K562 (cell line): ENCODE results near the gene ALDH3B2. TPM values are rescaled to one million over a fixed set of nuclear protein-coding genes. Genes with fewer than 3 reads are reported as not detected.

Experiments
- ATAC-seq: fragments of 200-7000 bp; cut with Tn5 transposase; 3 replicates; pipeline ENCODE4 v1.9.1; 2020; ENCODE audit warnings: moderate library complexity
- BruUV-seq: library from RNA; stranded (reverse); fragments of 400-500 nt; replicated peaks from 2 replicates; lab custom pipeline; 2021; lab: Mats Ljungman, UMichigan
- CTCF ChIA-PET: fragments of 300-600 bp; formaldehyde crosslinking; extraction: SDS; loops from one replicate; lab custom pipeline; 2021; ENCODE audit warnings: low intra/inter-chr PET ratio; lab: Yijun Ruan, JAX
- POLR2A ChIA-PET: fragments of 300-600, 350-650 bp; sonication (Branson Sonifier 250); formaldehyde crosslinking; extraction: SDS; loops from one replicate; lab custom pipeline; 2021; ENCODE audit warnings: antibody characterized with exemption, inconsistent platforms; lab: Yijun Ruan, JAX
- DNase-seq, 4 experiments: peaks; one replicate each; pipeline versions ENCODE4 v3.0.0 to v3.0.0-alpha.2; 2011 to 2018; ENCODE audit warnings: low spot score in 3 of 4, mixed read lengths in 3 of 4; ENCODE audit errors: extremely low read depth in 1 of 4
- FAIRE-seq: peaks from 2 replicates; lab custom pipeline; 2011; peaks lifted over from hg19 to GRCh38; lab: Jason Lieb, UNC
- H2AFZ ChIP-seq: 2 replicates; pipeline ENCODE4 v1.6.0; 2011; ENCODE audit warnings: low read depth, low read length, control low read depth, inconsistent platforms
- H3K27ac ChIP-seq: fragments of 200-600 bp; 3 replicates; pipeline ENCODE4 v1.8.0; 2011; ENCODE audit warnings: low read depth, mild to moderate bottlenecking, control low read depth, inconsistent platforms, low read length, moderate library complexity, mixed read lengths; ENCODE audit errors: extremely low read depth
- H3K27me3 ChIP-seq, 2 experiments: fragments of 300-600 bp in 1 of 2; 2 replicates in 1 of 2; 3 replicates in 1 of 2; pipeline versions ENCODE4 v1.6.0 to v1.8.0; 2011; ENCODE audit warnings: inconsistent platforms in 2 of 2, low read length in 2 of 2, mild to moderate bottlenecking in 1 of 2, mixed read lengths in 1 of 2, moderate library complexity in 1 of 2; ENCODE audit not compliant: control insufficient read depth in 2 of 2, insufficient read depth in 2 of 2
- H3K36me3 ChIP-seq: fragments of 300-600 bp; 3 replicates; pipeline ENCODE4 v1.8.0; 2011; ENCODE audit warnings: mild to moderate bottlenecking, low read length, inconsistent platforms; ENCODE audit not compliant: control insufficient read depth, insufficient read depth
- H3K4me1 ChIP-seq, 2 experiments: fragments of 200-600 bp in 1 of 2; replicated peaks in 1 of 2; 2 replicates in 1 of 2; 3 replicates in 1 of 2; pipeline versions ENCODE4 v1.5.1 to v1.8.0; 2011; ENCODE audit warnings: inconsistent platforms in 2 of 2, low read length in 2 of 2, mild to moderate bottlenecking in 1 of 2, mixed read lengths in 1 of 2, moderate library complexity in 1 of 2; ENCODE audit not compliant: control insufficient read depth in 2 of 2, insufficient read depth in 2 of 2
- H3K4me2 ChIP-seq: 2 replicates; pipeline ENCODE4 v1.6.1; 2011; ENCODE audit warnings: low read length, control low read depth, inconsistent platforms, mixed read lengths; ENCODE audit not compliant: insufficient read depth
- H3K4me3 ChIP-seq: fragments of 200-600 bp; sonication (generic), shearing (Covaris generic); 2 replicates; pipeline ENCODE4 v1.5.1; 2016; ENCODE audit warnings: control low read depth, inconsistent platforms
- H3K79me2 ChIP-seq: fragments of 200-600 bp; 3 replicates; pipeline ENCODE4 v1.8.0; 2011; ENCODE audit warnings: low read length, inconsistent platforms; ENCODE audit not compliant: control insufficient read depth, insufficient read depth
- H3K9ac ChIP-seq, 2 experiments: 2 replicates each; pipeline versions ENCODE4 v1.6.0 to v1.6.1; 2011; ENCODE audit warnings: low read depth in 2 of 2, low read length in 2 of 2, control low read depth in 1 of 2, inconsistent platforms in 1 of 2, mild to moderate bottlenecking in 1 of 2, mixed read lengths in 1 of 2; ENCODE audit not compliant: insufficient read depth in 1 of 2
- H3K9me1 ChIP-seq: one replicate; pipeline ENCODE4 v1.6.0; 2011; ENCODE audit warnings: inconsistent platforms, mild to moderate bottlenecking, low read length, moderate library complexity; ENCODE audit not compliant: control insufficient read depth, insufficient read depth
- H3K9me3 ChIP-seq: replicated peaks from 2 replicates; pipeline ENCODE4 v1.5.1; 2011; ENCODE audit warnings: low read depth, low read length, inconsistent platforms; ENCODE audit not compliant: control insufficient read depth, insufficient read depth
- H4K20me1 ChIP-seq: replicated peaks from 2 replicates; pipeline ENCODE4 v1.6.1; 2011; ENCODE audit warnings: low read length, inconsistent platforms, mixed read lengths; ENCODE audit not compliant: control insufficient read depth, insufficient read depth
- MTA1 ChIP-seq: fragments of 450-650 bp; IDR thresholded peaks from 2 replicates; pipeline ENCODE4 v1.6.1; 2017; ENCODE audit warnings: borderline replicate concordance
- NR2F6 ChIP-seq: fragments of 450-650 bp; formaldehyde crosslinking; IDR thresholded peaks from 2 replicates; pipeline ENCODE4 v1.4.0; 2020; ENCODE audit warnings: mild to moderate bottlenecking
- POLR2G ChIP-seq: fragments of 200-400 bp; formaldehyde crosslinking; IDR thresholded peaks from 2 replicates; pipeline ENCODE4 v1.6.1; 2017; ENCODE audit warnings: low read depth, mild to moderate bottlenecking, antibody characterized with exemption, low read length, moderate library complexity
- RBFOX2 ChIP-seq: fragments of 200-400 bp; formaldehyde crosslinking; IDR thresholded peaks from 2 replicates; pipeline ENCODE4 v1.6.1; 2017; ENCODE audit warnings: low read depth, mild to moderate bottlenecking, low read length, moderate library complexity
- SAP30 ChIP-seq: fragments of 200-600 bp; sonication (generic); IDR thresholded peaks from 2 replicates; pipeline ENCODE4 v1.6.1; 2012; ENCODE audit warnings: borderline replicate concordance, low read depth, mild to moderate bottlenecking, moderate library complexity, low read length, control low read depth, inconsistent platforms; ENCODE audit not compliant: insufficient read depth, poor library complexity, severe bottlenecking
- TCF15 ChIP-seq: fragments of 250-450 bp; sonication (Bioruptor Pico); IDR thresholded peaks from 2 replicates; pipeline ENCODE4 v1.8.0; 2022; ENCODE audit warnings: moderate library complexity, mild to moderate bottlenecking, inconsistent platforms
- TCFL5 ChIP-seq: fragments of 250-450 bp; sonication (Bioruptor Pico); conservative IDR thresholded peaks from 2 replicates; pipeline ENCODE4 v1.6.1; 2021; ENCODE audit warnings: mild to moderate bottlenecking, moderate library complexity, matching md5 sums
- TFAP4 ChIP-seq: sonication (generic); formaldehyde crosslinking; IDR thresholded peaks from 2 replicates; pipeline ENCODE4 v1.8.0; 2022; ENCODE audit warnings: missing genetic modification reagents, mild to moderate bottlenecking, moderate library complexity, borderline replicate concordance
- ZC3H11A ChIP-seq: IDR thresholded peaks from 2 replicates; pipeline ENCODE4 v1.6.1; 2012; ENCODE audit warnings: low read depth, low read length, improper control_type of control experiment
- WGBS: fragments of 100-300 bp; shearing (Covaris generic); methylation state at CpG from one replicate; pipeline ENCODE4 v1.1.6; 2016; ENCODE audit warnings: low coverage, mixed read lengths; ENCODE audit not compliant: insufficient coverage; ENCODE audit errors: missing lambda C conversion rate; 5-methylcytosine and 5-hydroxymethylcytosine counted together
- in situ Hi-C: fragments of 300-500 bp; cut with MboI; formaldehyde crosslinking; loops from 4 replicates; pipeline ENCODE4 v1.15.0; 2018; ENCODE audit warnings: inconsistent platforms, mixed read lengths
- intact Hi-C: fragments of 100-400 bp; cut with micrococcal nuclease; formaldehyde crosslinking; loops from 2 replicates; pipeline ENCODE4 v1.14.2; 2022
- polyA plus RNA-seq, 8 experiments: library from polyadenylated mRNA; depleted of rRNA in 4 of 8; stranded (reverse) in 5 of 8; unstranded in 3 of 8; fragments of >200 nt; fragmentation: Nextera tagmentation in 2 of 8; fragmentation: Illumina TruSeq in 1 of 8; extraction: Ambion mirVana in 2 of 8; extraction: Trizol in 1 of 8; gene quantifications; 2 replicates each; pipeline versions ENCODE4 v1.2.1 to v1.2.3, GENCODE V29; 2011 to 2014; ENCODE audit warnings: inconsistent platforms in 1 of 8, missing spikeins in 1 of 8
- total RNA-seq, 7 experiments: library from RNA; depleted of rRNA in 6 of 7; stranded (reverse); fragments of >200 nt in 6 of 7; fragmentation: Illumina TruSeq in 2 of 7; extraction: Trizol in 2 of 7; gene quantifications; 2 replicates each; pipeline versions ENCODE4 v1.2.1 to v1.2.3, GENCODE V29; 2011 to 2021; ENCODE audit warnings: low replicate concordance in 1 of 7

ALDH3B2 gene
- total and polyA plus RNA-seq, 9 of the 15 experiments (the other 6 are each of a cell fraction or from before 2014, with no cell fraction given), result not detected

- Histone ChIP-seq H3K4me1 (peaks cover 9 to 62% of the 10 kb centered on the region in 2 experiments; a peak in 4 of 5 replicates), H3K4me3 (no peak overlapping the region), H3K36me3 (peaks cover 28% of the 10 kb centered on the region; the same call in 2 of the 3 replicates), H3K27me3 (no peaks in the 10 kb centered on the region), H3K9me3 (0 out of 2 replicates have a peak, but pooled peaks cover 2% of the 10 kb centered on the region), H3K9me1 (no peaks in the 10 kb centered on the region), H4K20me1 (no peaks in the 10 kb centered on the region), H3K9ac (peak overlapping the region in 1 of 2 experiments; percentile 28; a peak in 1 of 4 replicates), H3K4me2 (no peak overlapping the region), H2AFZ (no peak overlapping the region), H3K27ac (no peak overlapping the region), H3K79me2 (peaks cover 8% of the 10 kb centered on the region; the same call in 2 of the 3 replicates)
- POLR2A ChIA-PET, result interaction anchor here (0.6 kb wide), 1 partner anchor 17 kb away, joined by 3 read pairs; no protein-coding TSS in a partner anchor
- DNase-seq, result no peak
- CTCF ChIA-PET, result no interaction called here
- intact Hi-C loops, result no loop called here
- no TSS peak for BruUV-seq
- peak; percentile 51 for TF ChIP-seq POLR2G
- no peak for TF ChIP-seq TCF15 (CRISPR knock-in tag)
- TF ChIP-seq RBFOX2, result peak; percentile 11; the same call in 1 of the 2 replicates
- no peak for TF ChIP-seq NR2F6 (CRISPR knock-in tag)
- no peak for TF ChIP-seq SAP30
- TF ChIP-seq MTA1, result no peak
- TF ChIP-seq ZC3H11A, result no peak
- no peak for TF ChIP-seq TCFL5
- 0 out of 2 replicates have a peak, but pooled peaks have one; percentile 3 for TF ChIP-seq TFAP4 (CRISPR knock-in tag)
- 72% methylated on average over 29 of the region's 34 CpGs for WGBS
- in situ Hi-C loops, result no loop called here
- no peak for FAIRE-seq
- no peak for ATAC-seq
These were observed 58.5 kb downstream of the ALDH3B2 start for GRCh38 chr11:67615728-67616430.
